Ureter (tissue), 1 donor: ENCODE results near the gene CLMP. TPM values are rescaled to one million over a fixed set of nuclear protein-coding genes. Genes with fewer than 3 reads are reported as not detected.

Experiments used
- DNase-seq: peaks from one replicate; pipeline ENCODE4 v3.0.0-alpha.2; 2020; ENCODE audit warnings: low spot score
- total RNA-seq: library from RNA; stranded (reverse); gene quantifications from one replicate; pipeline ENCODE4 v1.2.4, GENCODE V29; 2023
- donor health status: DM: yes; HTN: yes; CAD: no.

CLMP gene
- total RNA-seq = 34.4 TPM

DNA sequence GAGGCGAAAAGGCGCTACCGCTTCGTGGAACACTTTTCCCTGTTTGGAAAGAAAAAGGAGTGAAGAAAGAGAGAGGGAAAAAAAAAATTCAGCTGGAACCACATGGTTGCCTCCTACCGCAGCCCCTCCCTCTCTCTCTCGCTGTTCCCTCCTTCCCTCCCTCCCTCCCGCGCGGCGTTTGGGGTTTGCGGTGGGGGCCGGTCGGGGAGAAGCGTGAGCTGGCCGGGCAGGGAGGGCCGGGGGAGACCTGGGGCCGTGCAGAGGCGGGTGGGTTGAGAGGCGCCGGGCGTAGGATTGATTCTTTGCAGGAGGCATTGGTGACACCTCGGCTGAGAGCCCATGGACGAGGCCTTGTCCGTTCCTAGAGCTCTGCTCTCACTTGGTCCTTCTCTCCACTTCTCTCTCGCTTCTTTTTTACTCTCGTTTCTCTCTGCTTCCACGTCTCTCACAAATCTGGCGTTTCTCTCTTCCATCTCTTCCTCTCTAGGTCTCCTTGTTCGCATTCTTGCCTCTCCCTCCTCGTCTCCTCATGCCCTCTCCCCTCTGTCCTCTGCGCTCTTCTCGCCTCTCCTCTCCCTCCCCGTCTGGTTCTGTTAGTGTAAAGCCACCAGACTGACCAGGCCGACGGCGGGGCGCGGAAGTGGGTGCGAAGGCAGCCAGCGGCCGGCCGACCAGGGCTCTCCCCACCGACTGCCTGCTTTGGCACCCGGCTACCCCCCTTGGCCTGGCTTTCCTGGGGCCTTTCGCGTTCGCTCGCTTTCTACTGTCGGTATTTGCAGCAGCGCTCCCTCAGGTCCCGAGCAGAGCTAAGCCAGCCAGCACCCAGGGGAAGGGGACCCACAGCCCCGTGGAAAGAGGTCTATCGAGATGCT lies at the start of gene CLMP:
Gene CLMP, minus strand, starts transcription at position 61 of the 872 bp plus-strand sequence. CDS start 308 bp downstream, outside the sequence.
- DNase-seq = peak; percentile 73

DNA sequence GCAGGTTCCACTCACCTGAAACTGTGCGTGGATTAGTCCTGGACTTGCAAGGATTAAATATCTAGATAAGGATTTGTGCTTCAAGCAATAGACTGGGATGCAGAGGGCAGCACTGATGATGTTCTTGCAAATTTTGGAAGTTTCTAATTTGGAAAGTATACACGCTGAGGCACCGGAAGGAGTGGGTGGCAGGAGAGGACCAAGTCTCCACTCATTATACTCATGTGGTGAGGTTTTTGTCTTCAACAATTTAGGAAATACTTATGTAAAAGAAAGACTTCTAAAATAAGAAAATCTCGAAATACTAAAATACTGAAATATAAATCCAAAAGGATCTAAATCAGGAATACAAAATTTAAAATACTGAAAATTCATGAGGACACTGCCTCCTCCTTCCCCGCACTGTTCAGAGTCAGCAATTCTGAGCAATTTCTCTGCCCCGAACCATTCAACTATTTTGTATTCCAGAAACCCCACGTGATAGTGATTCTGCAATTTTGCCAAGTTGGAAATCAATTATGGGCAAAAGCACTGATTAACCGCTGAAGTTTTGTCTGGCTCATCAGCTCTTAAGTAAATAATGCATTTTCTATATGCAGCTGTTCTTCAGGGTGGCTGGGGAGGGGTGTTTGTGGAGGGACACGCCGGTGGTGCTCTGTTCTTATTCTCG lies 47.0 kb upstream of the CLMP start:
- no peak for DNase-seq

GRCh38 chr11:123241294-123241693 lies 46.2 kb upstream of the CLMP start:
- no peak for DNase-seq

GRCh38 chr11:123239191-123240150 lies 44.4 kb upstream of the CLMP start:
- no peak for DNase-seq

DNA sequence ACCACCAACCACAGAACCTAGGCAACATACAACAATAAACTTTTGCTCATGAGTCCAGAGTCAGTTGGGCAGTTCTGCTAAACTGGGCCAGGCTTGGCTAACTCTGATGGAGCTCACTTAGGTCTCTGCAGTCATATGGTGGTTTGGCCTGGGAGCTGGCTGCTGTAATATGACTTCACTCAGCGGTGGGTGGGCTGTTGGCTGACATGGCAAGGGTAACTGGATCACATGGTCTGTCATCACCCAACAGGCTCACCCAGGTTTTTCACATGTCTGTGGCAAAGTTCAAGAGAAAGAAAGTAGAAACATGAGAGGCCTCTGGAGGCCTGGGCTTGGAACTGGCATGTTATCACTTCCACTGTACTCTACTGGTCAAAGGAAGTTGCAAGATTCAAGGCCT lies 43.2 kb upstream of the CLMP start:
- DNase-seq = peak; percentile 50

DNA sequence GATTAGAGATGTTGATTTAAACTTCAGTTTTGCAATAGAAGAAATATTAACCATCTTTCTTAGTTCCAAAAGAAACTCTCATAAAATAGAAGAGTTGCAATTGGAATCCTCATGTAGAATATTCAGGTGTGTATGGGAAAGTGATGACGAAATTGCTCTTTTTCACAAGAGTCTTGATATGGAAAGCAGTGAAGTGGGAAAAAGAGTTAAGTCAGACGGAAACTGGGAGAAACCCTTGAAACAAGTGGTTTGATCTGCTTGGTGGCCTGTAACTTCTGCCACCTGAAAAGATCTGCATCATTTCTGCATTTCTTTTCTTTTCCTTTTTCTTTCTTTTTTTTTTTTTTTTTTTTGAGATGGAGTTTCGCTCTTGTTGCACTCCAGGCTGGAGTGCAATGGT lies 41.8 kb upstream of the CLMP start:
- DNase-seq = no peak

GRCh38 chr11:123235656-123236261 lies 40.7 kb upstream of the CLMP start:
- no peak for DNase-seq

DNA sequence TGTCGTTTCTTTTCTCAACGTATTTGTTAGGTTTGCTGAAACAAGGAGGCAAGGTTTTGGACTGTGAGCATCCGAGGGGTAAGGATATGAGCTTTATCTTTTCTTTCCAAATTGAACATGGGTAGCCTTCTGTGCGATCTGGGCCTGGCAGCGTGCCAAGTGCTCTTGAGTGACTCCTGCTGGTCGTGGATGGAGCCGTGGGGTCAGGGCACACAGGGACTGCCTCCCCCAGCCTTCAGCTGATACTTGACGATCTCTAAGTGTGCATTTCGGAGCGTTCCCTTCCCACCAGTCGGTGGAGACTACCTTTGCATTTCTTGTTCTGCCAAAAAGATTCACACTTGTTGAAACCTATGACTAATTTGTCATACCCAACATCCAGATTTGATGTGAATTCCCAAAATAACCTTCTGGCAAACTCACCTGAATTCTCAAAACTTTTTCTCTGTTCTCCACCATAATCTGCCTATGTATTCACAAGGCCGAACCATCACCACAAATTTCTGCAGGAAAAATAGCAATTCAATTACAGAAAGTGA lies 40.1 kb upstream of the CLMP start:
- peak; percentile 52 for DNase-seq

- DNase-seq = no peak
These were observed 38.9 kb upstream of the CLMP start for GRCh38 chr11:123233975-123234334.

DNA sequence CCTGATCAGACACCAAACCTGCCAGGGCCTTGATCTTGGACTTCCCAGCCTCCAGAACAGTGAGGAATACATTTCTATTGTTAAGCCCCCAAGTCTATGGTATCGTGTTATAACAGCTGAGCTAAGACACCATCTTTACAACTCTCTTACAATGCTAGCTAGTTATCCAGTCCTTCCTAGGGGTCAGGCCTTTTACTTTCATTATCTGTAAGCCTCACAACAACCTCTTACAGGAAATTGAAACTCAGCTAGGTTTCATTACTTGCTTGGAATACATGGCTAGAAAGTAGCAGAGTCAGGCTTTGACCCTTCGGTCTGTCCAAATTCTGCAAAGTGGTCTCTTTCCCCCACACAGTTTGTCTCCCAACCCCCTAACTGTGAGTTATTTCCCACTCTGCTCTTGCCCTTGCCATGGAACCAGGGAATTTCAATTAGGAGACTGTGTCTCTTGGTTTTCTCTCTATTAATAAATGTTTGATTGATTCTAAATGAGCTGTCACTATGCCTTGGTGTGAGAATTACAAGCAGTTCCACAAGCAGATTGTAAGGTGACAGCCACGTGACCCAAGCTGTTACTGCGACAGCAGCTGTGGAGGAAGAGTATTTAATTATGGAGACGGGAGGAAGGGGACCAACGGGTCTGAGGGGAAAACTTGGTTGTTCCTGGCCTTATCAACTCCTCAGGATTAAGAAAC lies 38.4 kb upstream of the CLMP start:
- DNase-seq = no peak

- DNase-seq = no peak
These were observed 36.7 kb upstream of the CLMP start for GRCh38 chr11:123231777-123232176.

DNA sequence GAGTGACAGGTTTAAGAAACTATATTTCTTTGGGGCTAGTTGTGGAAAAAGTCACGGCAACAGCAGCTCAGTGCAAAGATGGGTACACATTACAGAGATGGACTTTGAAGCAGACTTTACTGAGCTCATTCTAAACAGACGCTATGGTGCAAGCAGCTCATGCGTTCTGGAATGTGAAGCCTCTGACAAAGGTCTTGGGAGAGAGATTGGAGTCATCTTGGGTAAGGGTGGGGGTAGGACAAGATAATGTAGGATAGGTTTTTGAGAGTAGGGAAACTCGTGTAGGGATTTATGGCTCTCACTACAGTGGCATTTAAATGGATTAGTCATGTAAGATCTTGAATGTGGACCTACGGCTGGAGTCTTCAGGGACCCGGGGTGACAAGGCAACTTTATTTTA lies 36.2 kb upstream of the CLMP start:
- DNase-seq = no peak

- DNase-seq = no peak
These were observed 35.3 kb upstream of the CLMP start for GRCh38 chr11:123230346-123230745.

- DNase-seq = no peak
These were observed 33.6 kb upstream of the CLMP start for GRCh38 chr11:123228496-123229163.

- no peak for DNase-seq
These were observed 32.9 kb upstream of the CLMP start for GRCh38 chr11:123227763-123228495.

DNA sequence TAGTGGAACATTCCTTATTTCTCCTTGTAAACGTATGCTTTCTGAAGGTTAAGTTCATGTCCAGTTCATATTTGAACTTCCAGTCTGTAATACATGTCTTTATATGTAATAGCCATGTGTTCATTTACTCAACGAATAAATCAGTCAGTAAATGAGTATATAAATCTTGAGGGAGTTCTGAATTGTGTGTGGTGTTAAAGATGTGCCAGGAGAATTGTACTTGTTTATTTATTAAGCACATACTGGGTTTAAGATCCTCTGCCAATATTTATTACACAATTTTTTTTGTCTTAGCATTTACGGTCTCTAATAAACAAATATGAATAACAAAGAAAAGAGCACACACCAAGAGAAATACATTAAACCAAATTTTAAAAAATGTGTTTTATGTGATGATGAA lies 26.5 kb upstream of the CLMP start:
- no peak for DNase-seq

DNA sequence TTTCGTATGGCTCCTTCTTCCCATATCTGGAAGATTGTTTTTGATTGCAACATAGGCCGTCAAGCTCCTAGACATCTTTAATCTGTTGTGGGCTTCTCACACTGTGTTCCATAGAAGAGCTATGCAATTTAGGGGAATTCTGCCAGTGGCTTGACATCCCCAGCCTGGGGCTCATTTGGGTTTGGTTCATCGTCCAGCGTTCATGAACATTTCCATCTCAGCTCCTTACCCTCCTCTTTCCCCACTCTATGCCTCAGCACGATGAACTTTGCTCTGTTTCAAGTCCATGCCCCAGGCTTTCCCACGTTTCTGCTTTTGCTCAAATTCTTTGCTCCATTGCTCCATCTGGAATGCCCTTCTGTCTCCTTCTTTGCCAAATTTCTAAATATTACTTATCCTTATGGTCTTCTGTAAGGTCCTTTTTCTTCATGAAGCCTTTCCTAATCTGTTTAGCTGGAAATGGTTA lies 26.1 kb upstream of the CLMP start:
- DNase-seq = no peak

- no peak for DNase-seq
These were observed 24.1 kb upstream of the CLMP start for GRCh38 chr11:123219066-123219690.

GRCh38 chr11:123218451-123218850 lies 23.4 kb upstream of the CLMP start:
- DNase-seq = no peak
